Neural cell (in vitro differentiated cells): Measurements from ENCODE around the gene DZIP3. TPM values are rescaled to one million over a fixed set of nuclear protein-coding genes. Genes with fewer than 3 reads are reported as not detected.

ENCODE experiments used
- H2AFZ ChIP-seq: fragments of 200-600, 300-800 bp; sonication (generic), shearing (Covaris generic); 2 replicates; pipeline ENCODE4 v1.6.0; 2014; ENCODE audit warnings: low read depth, mild to moderate bottlenecking, antibody characterized with exemption, low read length, moderate library complexity
- H3F3A ChIP-seq: fragments of 200-600 bp; shearing (Covaris generic); 2 replicates; pipeline ENCODE4 v1.6.1; 2016; ENCODE audit warnings: mild to moderate bottlenecking, moderate library complexity, mixed read lengths, antibody characterized with exemption, low read length; ENCODE audit not compliant: insufficient read depth, poor library complexity, severe bottlenecking
- H3K27ac ChIP-seq: fragments of 200-600, 300-800 bp; sonication (generic), shearing (Covaris generic); 2 replicates; pipeline ENCODE4 v1.5.1; 2014; ENCODE audit warnings: mild to moderate bottlenecking, low read length, moderate library complexity
- H3K27me3 ChIP-seq: fragments of 300-800, 200-600 bp; sonication (generic), shearing (Covaris generic); 2 replicates; pipeline ENCODE4 v1.6.0; 2014; ENCODE audit warnings: mild to moderate bottlenecking, low read depth, low read length, moderate library complexity; ENCODE audit not compliant: insufficient read depth
- H3K36me3 ChIP-seq: fragments of 300-800, 200-600 bp; sonication (generic), shearing (Covaris generic); 2 replicates; pipeline ENCODE4 v1.5.1; 2014; ENCODE audit warnings: mild to moderate bottlenecking, antibody characterized with exemption, low read length, moderate library complexity; ENCODE audit not compliant: insufficient read depth
- H3K4me2 ChIP-seq: fragments of 300-800, 200-600 bp; sonication (generic), shearing (Covaris generic); 2 replicates; pipeline ENCODE4 v1.6.0; 2014; ENCODE audit warnings: mild to moderate bottlenecking, low read length
- H3K4me3 ChIP-seq: fragments of 300-800, 200-600 bp; sonication (generic), shearing (Covaris generic); 2 replicates; pipeline ENCODE4 v1.5.1; 2014; ENCODE audit warnings: mild to moderate bottlenecking, low read length, moderate library complexity
- H3K79me2 ChIP-seq: fragments of 200-600 bp; shearing (Covaris generic); replicated peaks from 2 replicates; pipeline ENCODE4 v1.6.0; 2014; ENCODE audit warnings: mild to moderate bottlenecking, low read length, moderate library complexity; ENCODE audit not compliant: insufficient read depth
- H3K9ac ChIP-seq: fragments of 300-800, 200-600 bp; sonication (generic), shearing (Covaris generic); 2 replicates; pipeline ENCODE4 v1.6.1; 2016; ENCODE audit warnings: mild to moderate bottlenecking, low read length, mixed read lengths
- H3K9me2 ChIP-seq: fragments of 200-600 bp; shearing (Covaris generic); 2 replicates; pipeline ENCODE4 v1.6.1; 2016; ENCODE audit warnings: mild to moderate bottlenecking, low read length, mixed read lengths; ENCODE audit not compliant: insufficient read depth
- H3K9me3 ChIP-seq: fragments of 200-600, 300-800 bp; sonication (generic), shearing (Covaris generic); 2 replicates; pipeline ENCODE4 v1.6.1; 2016; ENCODE audit warnings: mild to moderate bottlenecking, mixed run types, low read length, moderate library complexity, mixed read lengths
- H4K20me1 ChIP-seq: fragments of 200-600 bp; shearing (Covaris generic); 2 replicates; pipeline ENCODE4 v1.6.1; 2016; ENCODE audit warnings: mild to moderate bottlenecking, mixed run types; ENCODE audit not compliant: insufficient read depth
- CTCF ChIP-seq: fragments of 450-650 bp; IDR thresholded peaks from 2 replicates; pipeline ENCODE4 v1.5.1; 2014; ENCODE audit warnings: antibody characterized with exemption, mild to moderate bottlenecking, moderate library complexity; ENCODE audit not compliant: poor library complexity, severe bottlenecking
- EP300 ChIP-seq: fragments of 450-650 bp; conservative IDR thresholded peaks from 2 replicates; pipeline ENCODE4 v1.6.1; 2014; ENCODE audit warnings: antibody characterized with exemption, mild to moderate bottlenecking, moderate library complexity; ENCODE audit not compliant: poor library complexity, severe bottlenecking
- EZH2 ChIP-seq: fragments of 200-600, 300-800 bp; shearing (Covaris generic), sonication (generic); IDR thresholded peaks from 2 replicates; pipeline ENCODE4 v1.6.1; 2014; ENCODE audit warnings: antibody characterized with exemption, low read length, borderline replicate concordance, mild to moderate bottlenecking; ENCODE audit not compliant: insufficient read depth, poor library complexity, severe bottlenecking
- MXI1 ChIP-seq: fragments of 450-650 bp; conservative IDR thresholded peaks from 2 replicates; pipeline ENCODE4 v1.6.1; 2014; ENCODE audit warnings: antibody characterized with exemption, mild to moderate bottlenecking; ENCODE audit not compliant: poor library complexity, severe bottlenecking
- POLR2AphosphoS5 ChIP-seq: IDR thresholded peaks from 2 replicates; pipeline ENCODE4 v1.6.1; 2012
- RAD21 ChIP-seq: fragments of 450-650 bp; conservative IDR thresholded peaks from 2 replicates; pipeline ENCODE4 v1.6.1; 2014; ENCODE audit warnings: antibody characterized with exemption, mild to moderate bottlenecking, moderate library complexity
- REST ChIP-seq: IDR thresholded peaks from 2 replicates; pipeline ENCODE4 v1.6.1; 2012; ENCODE audit warnings: borderline replicate concordance
- SMC3 ChIP-seq: fragments of 450-650 bp; conservative IDR thresholded peaks from 2 replicates; pipeline ENCODE4 v1.6.1; 2014; ENCODE audit warnings: antibody characterized with exemption, mild to moderate bottlenecking, moderate library complexity; ENCODE audit not compliant: poor library complexity
- TAF1 ChIP-seq: IDR thresholded peaks from 2 replicates; pipeline ENCODE4 v1.6.1; 2012; ENCODE audit warnings: low read depth
- polyA plus RNA-seq: library from polyadenylated mRNA; depleted of rRNA; stranded (reverse); fragments of >200 nt; gene quantifications from 2 replicates; pipeline ENCODE4 v1.2.3, GENCODE V29; 2014

Gene DZIP3
- polyA plus RNA-seq, 1 donor from 2014 or later, result 52.5 TPM

- Histone ChIP-seq H3K9ac (no peak overlapping the region), H3K36me3 (no peaks in the 10 kb centered on the region), H2AFZ (no peak overlapping the region), H3K9me3 (no peaks in the 10 kb centered on the region), H3K4me3 (no peak overlapping the region), H3K4me2 (no peak overlapping the region), H3F3A (no peaks in the 10 kb centered on the region), H3K27me3 (no peaks in the 10 kb centered on the region), H3K79me2 (no peaks in the 10 kb centered on the region), H3K9me2 (no peaks in the 10 kb centered on the region), H4K20me1 (no peaks in the 10 kb centered on the region), H3K27ac (no peak overlapping the region)
- no peak for TF ChIP-seq CTCF
- TF ChIP-seq EP300, result no peak
- TF ChIP-seq TAF1, result no peak
- no peak for TF ChIP-seq MXI1
- no peak for TF ChIP-seq POLR2AphosphoS5
- no peak for TF ChIP-seq SMC3
- TF ChIP-seq EZH2, result no peak
- TF ChIP-seq REST, result no peak
- no peak for TF ChIP-seq RAD21
Observed at GRCh38 chr3:108664266-108664665, 74.7 kb downstream of the DZIP3 start.

GRCh38 chr3:108667312-108667711 is 77.8 kb downstream of the DZIP3 start:
- TF ChIP-seq CTCF (no peak), MXI1 (no peak), POLR2AphosphoS5 (no peak), TAF1 (no peak), EP300 (no peak), EZH2 (no peak), REST (no peak), RAD21 (no peak), SMC3 (no peak)
- no peaks in the 10 kb centered on the region for H3F3A ChIP-seq
- H3K4me2 ChIP-seq, result no peak overlapping the region
- peaks cover 4% of the 10 kb centered on the region for H3K36me3 ChIP-seq
- H4K20me1 ChIP-seq, result no peaks in the 10 kb centered on the region
- H3K9me2 ChIP-seq, result no peaks in the 10 kb centered on the region
- H3K27me3 ChIP-seq, result no peaks in the 10 kb centered on the region
- H3K27ac ChIP-seq, result no peak overlapping the region
- no peak overlapping the region for H3K9ac ChIP-seq
- H2AFZ ChIP-seq, result no peak overlapping the region
- H3K79me2 ChIP-seq, result no peaks in the 10 kb centered on the region
- no peaks in the 10 kb centered on the region for H3K9me3 ChIP-seq
- H3K4me3 ChIP-seq, result no peak overlapping the region
